Suppressor macrophage treated with lipopolysaccharide for 1 hour (primary cell): ENCODE results near the gene DLG2.

Experiments used
- DNase-seq, 3 donors: peaks; one replicate each; pipeline ENCODE4 v3.0.0-alpha.2; 2020 to 2022

The DLG2 gene

GRCh38 chr11:83523676-83524075, 2103.5 kb downstream of the DLG2 start:
- no peak for DNase-seq

GRCh38 chr11:83522911-83523310, 2104.2 kb downstream of the DLG2 start:
- no peak for DNase-seq

GRCh38 chr11:83521647-83522596, 2105.2 kb downstream of the DLG2 start:
- DNase-seq = no peak

- no peak for DNase-seq
These were observed 2106.3 kb downstream of the DLG2 start for GRCh38 chr11:83520849-83521248.

GRCh38 chr11:83511646-83512045, 2115.5 kb downstream of the DLG2 start:
- DNase-seq = no peak

- DNase-seq = no peak
These were observed 2116.3 kb downstream of the DLG2 start for GRCh38 chr11:83510530-83511460.

GRCh38 chr11:83508804-83509203, 2118.3 kb downstream of the DLG2 start:
- DNase-seq = no peak

- DNase-seq = no peak
These were observed 2125.1 kb downstream of the DLG2 start for GRCh38 chr11:83502041-83502440.

- DNase-seq = no peak
These were observed 2133.2 kb downstream of the DLG2 start for GRCh38 chr11:83493917-83494316.

- no peak for DNase-seq
These were observed 2134.1 kb downstream of the DLG2 start for GRCh38 chr11:83493034-83493433.

- DNase-seq = no peak
These were observed 2143.3 kb downstream of the DLG2 start for GRCh38 chr11:83483808-83484207.

GRCh38 chr11:83480811-83481210, 2146.3 kb downstream of the DLG2 start:
- no peak for DNase-seq

- DNase-seq = no peak
These were observed 2146.9 kb downstream of the DLG2 start for GRCh38 chr11:83480251-83480650.

- DNase-seq = peak; percentile 8 to 18 (median 17)
These were observed 2149.4 kb downstream of the DLG2 start for GRCh38 chr11:83477772-83478171.

GRCh38 chr11:83475760-83476159, 2151.4 kb downstream of the DLG2 start:
- no peak for DNase-seq

GRCh38 chr11:83473743-83474142, 2153.4 kb downstream of the DLG2 start:
- no peak for DNase-seq

- no peak for DNase-seq
These were observed 2154.3 kb downstream of the DLG2 start for GRCh38 chr11:83472806-83473205.

- DNase-seq = no peak
These were observed 2155.1 kb downstream of the DLG2 start for GRCh38 chr11:83471831-83472727.

- no peak for DNase-seq
These were observed 2159.3 kb downstream of the DLG2 start for GRCh38 chr11:83467837-83468236.

GRCh38 chr11:83464160-83464944, 2162.8 kb downstream of the DLG2 start:
- no peak for DNase-seq

GRCh38 chr11:83459798-83460197, 2167.3 kb downstream of the DLG2 start:
- no peak for DNase-seq

- DNase-seq = no peak
These were observed 2170.6 kb downstream of the DLG2 start for GRCh38 chr11:83456566-83456965.
